IPS DF 6.9 (cell line): ENCODE results near the gene SPATC1L.

Experiments used
- DNase-seq: peaks from one replicate; pipeline ENCODE4 v3.0.0-alpha.2; 2013; ENCODE audit warnings: low read depth, low spot score
- H3K27ac ChIP-seq: one replicate; pipeline ENCODE4 v1.5.1; 2013; ENCODE audit warnings: low read length, control low read depth
- H3K27me3 ChIP-seq: 2 replicates; pipeline ENCODE4 v1.6.1; 2013; ENCODE audit warnings: mild to moderate bottlenecking, low read length; ENCODE audit not compliant: control insufficient read depth, insufficient read depth
- H3K36me3 ChIP-seq: 2 replicates; pipeline ENCODE4 v1.6.1; 2013; ENCODE audit warnings: low read length; ENCODE audit not compliant: control insufficient read depth, insufficient read depth
- H3K4me1 ChIP-seq: 2 replicates; pipeline ENCODE4 v1.6.1; 2013; ENCODE audit warnings: low read length; ENCODE audit not compliant: control insufficient read depth, insufficient read depth
- H3K4me3 ChIP-seq: 2 replicates; pipeline ENCODE4 v1.5.1; 2013; ENCODE audit warnings: mild to moderate bottlenecking, low read length
- H3K9me3 ChIP-seq: 2 replicates; pipeline ENCODE4 v1.6.1; 2013; ENCODE audit warnings: low read length, inconsistent platforms; ENCODE audit not compliant: control insufficient read depth, insufficient read depth
- WGBS: extraction: QIAGEN DNeasy Blood & Tissue Kit; methylation state at CpG from one replicate; pipeline ENCODE4 v1.1.7; 2013; ENCODE audit warnings: mixed read lengths, missing lambda C conversion rate; ENCODE audit not compliant: insufficient read length, insufficient coverage; 5-methylcytosine and 5-hydroxymethylcytosine counted together

Gene SPATC1L

GRCh38 chr21:46121286-46122221, 62.7 kb downstream of the SPATC1L start:
- no peak overlapping the region for H3K4me3 ChIP-seq
- no peaks in the 10 kb centered on the region for H3K27me3 ChIP-seq
- DNase-seq = no peak
- no peaks in the 10 kb centered on the region for H3K9me3 ChIP-seq
- no peak overlapping the region for H3K27ac ChIP-seq
- H3K4me1 ChIP-seq = no peaks in the 10 kb centered on the region
- WGBS = no CpG with 5 or more reads among the region's 29 CpGs
- H3K36me3 ChIP-seq = peaks cover 20% of the 10 kb centered on the region

DNA sequence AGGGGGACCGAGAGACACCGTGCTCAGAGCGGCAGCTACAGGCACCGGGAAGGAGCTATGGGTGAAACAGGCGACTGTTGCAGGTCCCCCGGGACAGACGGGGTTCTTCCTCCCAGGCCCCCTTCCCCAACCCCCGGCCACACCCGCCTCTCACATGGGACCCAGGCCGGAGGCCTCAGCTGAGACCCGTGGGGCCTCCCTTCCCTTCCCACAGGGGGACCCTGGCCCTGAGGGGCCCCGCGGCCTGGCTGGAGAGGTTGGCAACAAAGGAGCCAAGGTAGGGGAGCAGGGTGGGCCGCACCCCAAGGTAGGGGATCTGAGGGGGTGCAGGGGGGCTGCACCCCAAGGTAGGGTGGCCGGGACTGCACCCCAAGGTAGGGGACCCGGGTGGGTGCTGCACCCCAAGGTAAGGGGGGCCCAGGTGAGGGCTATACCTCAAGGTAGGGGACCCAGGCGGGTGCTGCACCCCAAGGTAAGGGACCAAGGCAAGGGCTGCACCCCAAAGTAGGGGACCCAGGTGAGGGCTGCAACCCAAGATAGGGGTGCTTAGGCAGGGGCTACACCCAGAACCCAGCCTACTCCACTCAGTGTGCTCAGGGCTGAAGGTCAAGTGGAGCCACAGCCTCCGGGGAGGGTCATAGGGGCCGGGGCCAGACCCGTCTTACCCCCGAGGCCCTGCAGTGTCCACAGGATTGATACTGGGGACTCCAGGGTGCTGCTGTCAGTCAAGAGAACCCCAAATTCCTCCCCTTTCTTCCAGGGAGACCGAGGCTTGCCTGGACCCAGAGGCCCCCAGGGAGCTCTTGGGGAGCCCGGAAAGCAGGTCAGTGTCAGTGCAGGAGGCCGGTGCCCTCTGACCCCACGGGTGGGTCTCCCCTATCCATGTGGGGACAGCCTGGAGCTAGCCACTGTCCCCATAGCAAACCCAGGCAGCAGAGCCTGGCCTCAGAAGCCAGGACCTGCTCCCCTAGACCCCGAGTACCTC, 63.7 kb downstream of the SPATC1L start:
- no peak overlapping the region for H3K27ac ChIP-seq
- WGBS = no CpG with 5 or more reads among the region's 26 CpGs
- DNase-seq = no peak
- H3K4me3 ChIP-seq = no peak overlapping the region
- H3K4me1 ChIP-seq = no peaks in the 10 kb centered on the region
- no peaks in the 10 kb centered on the region for H3K27me3 ChIP-seq
- peaks cover 14% of the 10 kb centered on the region; the same call in 1 of the 2 replicates for H3K36me3 ChIP-seq
- no peaks in the 10 kb centered on the region for H3K9me3 ChIP-seq

- H3K27me3 ChIP-seq = no peaks in the 10 kb centered on the region
- peaks cover 6% of the 10 kb centered on the region; the same call in 1 of the 2 replicates for H3K36me3 ChIP-seq
- no peaks in the 10 kb centered on the region for H3K9me3 ChIP-seq
- H3K4me1 ChIP-seq = no peaks in the 10 kb centered on the region
- H3K27ac ChIP-seq = no peak overlapping the region
- no peak for DNase-seq
- H3K4me3 ChIP-seq = no peak overlapping the region
- no CpG with 5 or more reads among the region's 14 CpGs for WGBS
These were observed 64.5 kb downstream of the SPATC1L start for GRCh38 chr21:46119637-46120271.

DNA sequence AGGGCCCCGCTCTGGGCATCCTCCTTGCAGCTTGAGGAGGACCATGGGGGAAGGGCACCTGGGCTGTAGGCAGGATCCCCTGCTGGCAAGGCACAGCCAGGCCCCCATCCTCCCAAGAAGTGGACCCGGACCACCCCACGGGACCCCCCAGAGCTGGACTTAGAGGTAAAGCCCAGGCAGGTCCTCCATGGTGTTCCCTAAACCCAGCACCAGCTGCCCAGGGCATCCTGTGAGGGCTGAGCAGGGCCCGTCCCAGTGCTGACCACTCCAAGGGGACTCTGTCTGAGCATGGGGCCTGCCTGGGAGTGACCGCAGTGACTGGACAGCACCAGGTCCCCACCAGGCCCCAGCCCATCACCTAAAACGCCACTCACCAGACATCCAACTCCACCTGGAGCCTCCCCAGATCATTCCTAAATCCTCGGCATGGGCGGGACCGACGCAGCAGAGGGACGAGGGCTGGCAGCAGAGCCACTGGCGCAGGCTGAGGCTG, 65.1 kb downstream of the SPATC1L start:
- H3K36me3 ChIP-seq = peaks cover 6% of the 10 kb centered on the region; the same call in 1 of the 2 replicates
- H3K27me3 ChIP-seq = no peaks in the 10 kb centered on the region
- WGBS = no CpG with 5 or more reads among the region's 12 CpGs

GRCh38 chr21:46118316-46119143, 65.7 kb downstream of the SPATC1L start:
- H3K36me3 ChIP-seq = peaks cover 8% of the 10 kb centered on the region; the same call in 1 of the 2 replicates
- no peaks in the 10 kb centered on the region for H3K27me3 ChIP-seq
- no peaks in the 10 kb centered on the region for H3K4me1 ChIP-seq
- DNase-seq = no peak
- no peaks in the 10 kb centered on the region for H3K9me3 ChIP-seq
- no peak overlapping the region for H3K27ac ChIP-seq
- WGBS = no CpG with 5 or more reads among the region's 27 CpGs
- H3K4me3 ChIP-seq = no peak overlapping the region

More for the DNA sequence above, 65.1 kb downstream of the SPATC1L start:
- H3K9me3 ChIP-seq = no peaks in the 10 kb centered on the region
- no peak overlapping the region for H3K4me3 ChIP-seq
- H3K27ac ChIP-seq = no peak overlapping the region
- no peaks in the 10 kb centered on the region for H3K4me1 ChIP-seq
- no peak for DNase-seq

- no peaks in the 10 kb centered on the region for H3K27me3 ChIP-seq
- H3K4me3 ChIP-seq = no peak overlapping the region
- H3K4me1 ChIP-seq = no peaks in the 10 kb centered on the region
- no peaks in the 10 kb centered on the region for H3K9me3 ChIP-seq
- peaks cover 8% of the 10 kb centered on the region; the same call in 1 of the 2 replicates for H3K36me3 ChIP-seq
- no CpG with 5 or more reads among the region's 29 CpGs for WGBS
- no peak for DNase-seq
- no peak overlapping the region for H3K27ac ChIP-seq
These were observed 66.5 kb downstream of the SPATC1L start for GRCh38 chr21:46117586-46118315.

GRCh38 chr21:46116776-46117585, 67.3 kb downstream of the SPATC1L start:
- WGBS = no CpG with 5 or more reads among the region's 24 CpGs
- peaks cover 13% of the 10 kb centered on the region for H3K36me3 ChIP-seq

DNA sequence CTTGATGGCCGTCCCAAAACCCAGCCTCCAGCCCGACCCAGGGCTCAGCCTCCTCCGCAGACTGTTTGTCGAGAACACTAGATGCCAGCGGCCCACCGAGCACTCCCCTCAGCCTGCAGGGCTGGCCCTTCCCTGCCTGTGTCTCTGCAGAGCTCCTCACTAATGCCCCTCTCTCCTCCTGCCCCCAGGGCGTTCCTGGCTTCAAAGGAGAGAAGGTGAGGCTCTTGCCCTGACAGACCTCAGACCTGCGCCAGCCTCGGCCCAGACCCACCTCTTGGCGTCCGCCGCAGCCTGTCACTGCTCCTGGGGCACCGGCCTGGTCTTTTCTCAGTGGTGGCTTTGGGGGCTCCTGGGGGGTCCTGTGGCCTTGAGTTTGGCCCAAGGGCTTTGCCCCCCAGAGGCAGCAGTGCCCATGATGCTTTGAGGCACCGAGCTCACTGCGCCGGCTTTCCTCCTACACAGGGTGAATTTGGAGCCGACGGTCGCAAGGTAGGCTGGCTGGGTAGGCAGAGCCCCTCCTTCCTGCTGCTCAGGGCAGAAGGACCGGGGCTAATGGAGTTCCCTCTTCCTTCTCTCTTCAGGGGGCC, 68.0 kb downstream of the SPATC1L start:
- no peak overlapping the region for H3K27ac ChIP-seq
- H3K4me1 ChIP-seq = no peaks in the 10 kb centered on the region
- no peak overlapping the region for H3K4me3 ChIP-seq
- no peaks in the 10 kb centered on the region for H3K9me3 ChIP-seq
- H3K27me3 ChIP-seq = no peaks in the 10 kb centered on the region
- DNase-seq = no peak
- H3K36me3 ChIP-seq = peaks cover 13% of the 10 kb centered on the region
- no CpG with 5 or more reads among the region's 20 CpGs for WGBS

More at GRCh38 chr21:46116776-46117585, 67.3 kb downstream of the SPATC1L start:
- Histone ChIP-seq H3K27me3 (no peaks in the 10 kb centered on the region), H3K27ac (no peak overlapping the region), H3K4me3 (no peak overlapping the region), H3K9me3 (no peaks in the 10 kb centered on the region), H3K4me1 (no peaks in the 10 kb centered on the region)
- no peak for DNase-seq
